Activated CD4-positive, alpha-beta memory T cell treated with anti-CD3 and anti-CD28 coated beads for 36 hours (primary cell): ENCODE data around the gene NKAIN2. TPM values are rescaled to one million over a fixed set of nuclear protein-coding genes. Genes with fewer than 3 reads are reported as not detected.
"Not testable (repeated sequence)": the region's sequence is repeated elsewhere in the genome, so short reads cannot be mapped to it uniquely, and the experiment has no call there.

Experiments
- CTCF ChIA-PET: fragments of 350-600 bp; sonication (Branson Sonifier 250); formaldehyde crosslinking; loops from one replicate; lab custom pipeline; 2021; ENCODE audit warnings: antibody characterized with exemption, inconsistent platforms; lab: Charles Lee
- POLR2A ChIA-PET: fragments of 350-600 bp; sonication (Branson Sonifier 250); formaldehyde crosslinking; loops from one replicate; lab custom pipeline; 2021; ENCODE audit warnings: antibody characterized with exemption; lab: Charles Lee
- DNase-seq: peaks from one replicate; pipeline ENCODE4 v3.0.0-alpha.2; 2020
- H3K27ac Mint-ChIP-seq: one replicate; pipeline ENCODE4 v1.8.0; 2021; ENCODE audit warnings: mixed read lengths
- H3K27me3 Mint-ChIP-seq: one replicate; pipeline ENCODE4 v1.8.0; 2021; ENCODE audit warnings: mixed read lengths
- H3K36me3 Mint-ChIP-seq: one replicate; pipeline ENCODE4 v1.8.0; 2021; ENCODE audit warnings: mixed read lengths
- H3K4me1 Mint-ChIP-seq: one replicate; pipeline ENCODE4 v1.8.0; 2021; ENCODE audit warnings: low read depth, mixed read lengths
- H3K4me3 Mint-ChIP-seq: one replicate; pipeline ENCODE4 v1.8.0; 2021; ENCODE audit warnings: mild to moderate bottlenecking, mixed read lengths
- H3K9me3 Mint-ChIP-seq: one replicate; pipeline ENCODE4 v1.8.0; 2021; ENCODE audit warnings: mixed read lengths
- intact Hi-C: fragments of 100-400 bp; cut with micrococcal nuclease; formaldehyde crosslinking; loops from one replicate; pipeline ENCODE4 v1.15.1; 2023
- total RNA-seq, 2 experiments: library from RNA; stranded (reverse); gene quantifications; one replicate each; pipeline ENCODE4 v1.2.3, GENCODE V29; 2021

The NKAIN2 gene
- total RNA-seq, 2 experiments from 2014 or later = not detected

- Mint-ChIP-seq H3K27me3 (no peaks in the 10 kb centered on the region), H3K36me3 (no peaks in the 10 kb centered on the region), H3K27ac (no peak overlapping the region), H3K4me1 (no peaks in the 10 kb centered on the region), H3K9me3 (peaks cover 3% of the 10 kb centered on the region), H3K4me3 (no peak overlapping the region)
- POLR2A ChIA-PET = no interaction called here
- intact Hi-C loops = no loop called here
- CTCF ChIA-PET = no interaction called here
- no peak for DNase-seq
Observed at GRCh38 chr6:124298730-124299129, 495.1 kb downstream of the NKAIN2 start.

DNA sequence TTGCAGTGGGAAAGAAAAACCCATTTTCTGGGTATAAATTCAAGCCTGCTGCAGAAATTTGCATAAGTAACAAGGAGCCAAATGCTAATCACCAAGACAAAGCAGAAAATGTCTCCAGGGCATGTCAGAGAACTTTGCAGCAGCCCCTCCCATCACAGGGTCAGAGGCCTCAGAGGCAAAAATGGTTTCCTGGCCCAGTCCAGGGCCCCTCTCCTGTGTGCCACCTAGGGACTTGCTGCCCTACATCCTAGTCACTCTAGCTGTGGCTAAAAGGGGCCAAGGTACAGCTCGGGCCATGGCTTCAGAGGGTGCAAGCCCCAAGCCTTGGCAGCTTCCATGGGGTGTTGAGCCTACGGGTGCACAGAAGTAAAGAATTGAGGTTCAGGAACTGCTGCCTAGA, 497.2 kb downstream of the NKAIN2 start:
- H3K4me3 Mint-ChIP-seq, CTCF ChIA-PET, POLR2A ChIA-PET: not testable (repeated sequence)

GRCh38 chr6:124303971-124304370, 500.3 kb downstream of the NKAIN2 start:
- intact Hi-C loops = no loop called here
- ChIA-PET CTCF (no interaction called here), POLR2A (no interaction called here)
- Mint-ChIP-seq H3K9me3 (peaks cover 3% of the 10 kb centered on the region), H3K27ac (no peak overlapping the region), H3K36me3 (no peaks in the 10 kb centered on the region), H3K4me1 (no peaks in the 10 kb centered on the region), H3K27me3 (no peaks in the 10 kb centered on the region), H3K4me3 (no peak overlapping the region)
- no peak for DNase-seq

More for the DNA sequence above, 497.2 kb downstream of the NKAIN2 start:
- H3K36me3 Mint-ChIP-seq, H3K27me3 Mint-ChIP-seq, H3K27ac Mint-ChIP-seq, intact Hi-C loops, H3K9me3 Mint-ChIP-seq, H3K4me1 Mint-ChIP-seq, DNase-seq: not testable (repeated sequence)

DNA sequence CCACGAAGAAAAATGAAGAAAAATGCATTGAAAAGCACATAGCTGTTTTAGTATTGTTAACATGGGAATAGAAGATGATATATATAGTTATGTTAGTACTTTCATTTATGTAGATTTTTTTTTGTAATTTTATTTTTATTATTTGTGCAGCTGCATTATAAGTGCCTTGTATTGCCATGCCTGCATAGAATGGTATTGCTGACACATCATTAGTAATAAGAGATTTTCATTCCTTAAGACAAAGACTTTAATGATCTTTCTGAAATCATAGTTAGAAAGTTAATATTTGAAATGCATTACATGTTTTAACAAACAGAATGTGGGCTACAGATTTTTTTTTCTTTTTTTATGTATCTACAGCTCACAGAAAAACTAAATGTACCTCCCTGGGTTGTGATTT, 506.5 kb downstream of the NKAIN2 start:
- H3K9me3 Mint-ChIP-seq = no peaks in the 10 kb centered on the region
- intact Hi-C loops = no loop called here
- DNase-seq = no peak
- no peaks in the 10 kb centered on the region for H3K4me1 Mint-ChIP-seq
- ChIA-PET CTCF (no interaction called here), POLR2A (no interaction called here)
- H3K4me3 Mint-ChIP-seq = no peak overlapping the region
- H3K36me3 Mint-ChIP-seq = no peaks in the 10 kb centered on the region
- no peaks in the 10 kb centered on the region for H3K27me3 Mint-ChIP-seq
- H3K27ac Mint-ChIP-seq = no peak overlapping the region

- Mint-ChIP-seq H3K36me3 (no peaks in the 10 kb centered on the region), H3K27ac (no peak overlapping the region), H3K27me3 (no peaks in the 10 kb centered on the region), H3K9me3 (no peaks in the 10 kb centered on the region), H3K4me1 (no peaks in the 10 kb centered on the region), H3K4me3 (no peak overlapping the region)
- POLR2A ChIA-PET = no interaction called here
- CTCF ChIA-PET = no interaction called here
- no peak for DNase-seq
- intact Hi-C loops = no loop called here
Observed at GRCh38 chr6:124319410-124319809, 515.7 kb downstream of the NKAIN2 start.

DNA sequence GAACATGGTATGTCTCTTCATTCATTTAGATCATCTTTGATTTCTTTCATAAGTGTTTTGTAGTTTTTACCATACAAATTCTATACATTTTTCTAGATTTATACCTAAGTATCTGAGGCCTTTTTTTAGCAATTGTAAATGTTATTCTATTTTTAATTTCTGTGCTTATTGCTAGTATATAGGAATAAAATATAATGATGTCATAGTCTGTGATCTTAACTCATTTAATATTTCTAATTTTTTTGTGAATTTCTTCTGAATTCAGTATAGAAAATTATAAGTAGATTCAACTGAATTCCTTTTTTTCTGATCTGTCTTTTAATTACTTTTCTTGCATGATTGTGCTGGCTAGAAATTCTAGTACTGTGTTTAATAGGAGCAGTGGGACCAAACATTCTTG, 520.6 kb downstream of the NKAIN2 start:
- Mint-ChIP-seq H3K9me3 (no peaks in the 10 kb centered on the region), H3K27me3 (no peaks in the 10 kb centered on the region), H3K36me3 (no peaks in the 10 kb centered on the region), H3K27ac (no peak overlapping the region), H3K4me1 (no peaks in the 10 kb centered on the region), H3K4me3 (no peak overlapping the region)
- intact Hi-C loops = no loop called here
- DNase-seq = no peak
- ChIA-PET POLR2A (no interaction called here), CTCF (no interaction called here)

DNA sequence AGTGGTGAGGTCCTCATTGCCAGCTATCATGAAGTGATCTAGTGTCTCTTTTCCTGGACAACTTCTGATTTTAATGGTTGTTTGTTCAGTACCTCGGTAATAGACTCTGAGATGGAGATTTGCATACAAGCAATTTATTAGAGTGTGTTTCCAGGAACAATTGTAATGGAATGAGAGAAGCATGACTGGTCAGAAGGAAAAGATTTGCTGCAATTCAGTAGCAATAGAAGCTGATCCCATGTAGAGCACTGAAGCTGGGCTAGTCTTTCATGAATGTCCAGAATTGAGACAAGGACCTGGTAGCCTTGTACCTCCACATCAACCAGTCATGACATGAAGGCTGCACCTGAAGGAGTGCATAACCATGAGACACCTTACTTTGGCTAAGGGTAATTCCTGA, 526.5 kb downstream of the NKAIN2 start:
- no peak for DNase-seq
- CTCF ChIA-PET = no interaction called here
- Mint-ChIP-seq H3K27me3 (no peaks in the 10 kb centered on the region), H3K4me3 (no peak overlapping the region), H3K36me3 (no peaks in the 10 kb centered on the region), H3K27ac (no peak overlapping the region), H3K4me1 (no peaks in the 10 kb centered on the region), H3K9me3 (peaks cover 2% of the 10 kb centered on the region)
- intact Hi-C loops = no loop called here
- POLR2A ChIA-PET = no interaction called here

DNA sequence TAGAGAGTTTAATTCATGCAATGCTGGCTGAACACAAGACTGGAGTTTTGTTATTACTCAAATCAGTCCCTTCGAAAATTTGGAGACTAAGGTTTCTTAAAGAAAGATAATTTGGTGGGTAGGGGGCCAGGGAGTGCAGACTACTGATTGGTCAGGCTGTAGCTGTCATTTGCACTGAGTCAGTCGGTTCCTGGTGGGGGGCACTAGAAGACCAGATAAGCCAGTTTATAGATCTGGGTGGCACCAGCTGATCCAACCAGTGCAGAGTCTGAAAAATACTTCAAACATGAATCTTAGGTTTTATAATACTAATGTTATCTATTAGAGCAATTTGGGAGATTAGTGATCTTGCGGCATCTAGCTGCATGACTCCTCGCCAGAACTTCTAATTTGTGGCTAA, 530.7 kb downstream of the NKAIN2 start:
- Mint-ChIP-seq H3K27ac (no peak overlapping the region), H3K36me3 (no peaks in the 10 kb centered on the region), H3K4me3 (no peak overlapping the region), H3K4me1 (no peaks in the 10 kb centered on the region), H3K27me3 (no peaks in the 10 kb centered on the region), H3K9me3 (peaks cover 2% of the 10 kb centered on the region)
- intact Hi-C loops = no loop called here
- DNase-seq = no peak
- ChIA-PET POLR2A (no interaction called here), CTCF (no interaction called here)

DNA sequence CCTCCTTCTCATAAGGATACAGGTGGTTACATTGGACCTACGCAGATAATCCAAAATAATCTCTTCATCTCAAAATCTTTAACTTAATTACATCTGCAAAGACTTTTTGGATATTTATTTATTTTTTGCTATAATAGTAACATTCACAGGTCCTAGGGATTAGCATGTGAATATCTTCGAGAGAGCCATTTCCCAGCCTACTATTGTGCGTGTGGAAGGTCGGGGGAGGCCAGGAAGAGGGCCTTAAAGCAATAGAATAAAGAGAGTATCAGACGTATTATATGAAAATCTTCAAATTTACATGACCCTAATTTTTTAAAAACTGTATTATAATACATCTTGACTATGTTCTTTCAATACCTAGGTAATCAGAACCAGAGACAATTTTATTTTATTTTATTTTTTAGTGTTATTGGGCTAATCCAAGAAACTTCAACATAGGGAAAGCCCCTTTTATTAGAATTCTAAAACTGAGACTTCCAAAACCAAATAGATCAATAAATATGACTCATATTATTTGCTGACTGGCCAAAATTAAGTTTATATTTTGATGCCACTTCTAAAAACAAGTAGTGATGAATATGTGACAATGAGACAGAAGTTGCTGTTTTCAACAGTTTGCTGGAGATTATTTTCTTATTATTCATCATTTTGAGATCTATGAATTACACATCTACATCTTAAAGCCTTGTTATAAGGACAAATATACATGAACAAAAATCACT, 536.1 kb downstream of the NKAIN2 start:
- Mint-ChIP-seq H3K4me1 (no peaks in the 10 kb centered on the region), H3K36me3 (no peaks in the 10 kb centered on the region), H3K27me3 (no peaks in the 10 kb centered on the region), H3K9me3 (no peaks in the 10 kb centered on the region), H3K4me3 (no peak overlapping the region), H3K27ac (no peak overlapping the region)
- no peak for DNase-seq
- ChIA-PET CTCF (no interaction called here), POLR2A (no interaction called here)
- intact Hi-C loops = no loop called here

- H3K9me3 Mint-ChIP-seq, H3K27ac Mint-ChIP-seq, H3K27me3 Mint-ChIP-seq, CTCF ChIA-PET, intact Hi-C loops, DNase-seq, POLR2A ChIA-PET, H3K4me1 Mint-ChIP-seq, H3K4me3 Mint-ChIP-seq, H3K36me3 Mint-ChIP-seq: not testable (repeated sequence)
Observed at GRCh38 chr6:124348339-124348738, 544.7 kb downstream of the NKAIN2 start.

GRCh38 chr6:124355146-124355545, 551.5 kb downstream of the NKAIN2 start:
- peaks cover 4% of the 10 kb centered on the region for H3K9me3 Mint-ChIP-seq
- H3K36me3 Mint-ChIP-seq = no peaks in the 10 kb centered on the region
- no peak overlapping the region for H3K27ac Mint-ChIP-seq
- ChIA-PET POLR2A (no interaction called here), CTCF (interaction anchor here (0.7 kb wide), 1 partner anchor 838 kb away, joined by 3 read pairs; no protein-coding TSS in a partner anchor)
- H3K27me3 Mint-ChIP-seq = no peaks in the 10 kb centered on the region
- no peak overlapping the region for H3K4me3 Mint-ChIP-seq
- no peak for DNase-seq
- intact Hi-C loops = no loop called here
- no peaks in the 10 kb centered on the region for H3K4me1 Mint-ChIP-seq

GRCh38 chr6:124356276-124356810, 552.7 kb downstream of the NKAIN2 start:
- Mint-ChIP-seq H3K4me1 (no peaks in the 10 kb centered on the region), H3K36me3 (no peaks in the 10 kb centered on the region), H3K27ac (no peak overlapping the region), H3K9me3 (peaks cover 4% of the 10 kb centered on the region), H3K4me3 (no peak overlapping the region), H3K27me3 (no peaks in the 10 kb centered on the region)
- DNase-seq = no peak
- intact Hi-C loops = no loop called here
- ChIA-PET POLR2A (no interaction called here), CTCF (no interaction called here)

DNA sequence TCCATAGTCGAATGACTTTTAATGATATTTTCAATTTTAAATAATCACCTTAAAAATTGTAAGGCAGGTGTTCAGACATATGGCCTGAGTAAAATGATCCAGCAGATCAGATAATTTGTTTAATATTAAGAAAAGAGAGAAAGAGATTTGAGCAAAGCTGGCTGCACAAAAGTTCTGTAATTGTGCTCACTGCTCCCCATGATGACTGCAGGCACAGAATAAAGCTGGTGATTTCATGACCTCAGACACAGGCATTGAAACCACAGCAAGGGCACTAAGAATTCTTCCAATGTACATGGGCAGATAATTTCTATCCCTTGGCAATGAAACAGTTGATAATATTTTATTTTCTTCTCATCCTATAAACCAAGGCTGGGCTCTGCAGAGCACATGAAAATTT, 553.1 kb downstream of the NKAIN2 start:
- ChIA-PET CTCF (no interaction called here), POLR2A (no interaction called here)
- Mint-ChIP-seq H3K27me3 (no peaks in the 10 kb centered on the region), H3K36me3 (no peaks in the 10 kb centered on the region), H3K4me1 (no peaks in the 10 kb centered on the region), H3K9me3 (peaks cover 4% of the 10 kb centered on the region), H3K4me3 (no peak overlapping the region), H3K27ac (no peak overlapping the region)
- intact Hi-C loops = no loop called here
- DNase-seq = no peak
